WI38 (cell line): ENCODE measurements around the gene HSD17B7.
"Not testable (repeated sequence)": the region's sequence is repeated elsewhere in the genome, so short reads cannot be mapped to it uniquely, and the experiment has no call there.

ENCODE experiments used
- H3K4me3 ChIP-seq: 2 replicates; pipeline ENCODE4 v1.5.1; 2011; ENCODE audit warnings: low read depth, mild to moderate bottlenecking, control low read depth, low read length
- TF ChIP-seq, protein P1 (sequence below): IDR thresholded peaks from 2 replicates; pipeline ENCODE4 v1.5.1; 2012; ENCODE audit warnings: low read depth, mild to moderate bottlenecking, control low read depth, low read length

HSD17B7 gene, protein sequence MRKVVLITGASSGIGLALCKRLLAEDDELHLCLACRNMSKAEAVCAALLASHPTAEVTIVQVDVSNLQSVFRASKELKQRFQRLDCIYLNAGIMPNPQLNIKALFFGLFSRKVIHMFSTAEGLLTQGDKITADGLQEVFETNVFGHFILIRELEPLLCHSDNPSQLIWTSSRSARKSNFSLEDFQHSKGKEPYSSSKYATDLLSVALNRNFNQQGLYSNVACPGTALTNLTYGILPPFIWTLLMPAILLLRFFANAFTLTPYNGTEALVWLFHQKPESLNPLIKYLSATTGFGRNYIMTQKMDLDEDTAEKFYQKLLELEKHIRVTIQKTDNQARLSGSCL

GRCh38 chr1:162790303-162790984 is at the start of gene HSD17B7:
Gene HSD17B7 (plus strand): TSS chr1:162790702. CDS start chr1:162790801, 99 bp downstream.
- peak within 1 kb of the TSS; percentile 59 for H3K4me3 ChIP-seq

DNA sequence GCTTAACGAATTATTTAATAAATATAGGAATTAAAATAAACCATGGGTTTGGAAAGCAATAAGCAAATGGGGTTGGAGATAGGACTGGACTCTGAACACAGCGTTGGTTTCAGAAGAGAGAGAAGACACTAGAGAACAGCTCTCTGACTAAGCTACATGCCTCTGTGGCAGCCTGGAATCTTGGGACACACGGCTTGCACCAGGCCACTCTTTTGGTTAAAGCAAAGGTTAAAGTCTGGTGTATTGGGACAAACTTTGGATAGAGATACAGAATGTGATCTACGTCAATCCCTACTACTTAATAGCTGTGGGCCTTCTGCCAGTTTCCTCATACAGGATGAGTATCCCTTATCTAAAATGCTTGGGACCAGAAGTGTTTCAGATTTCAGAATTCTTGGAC is 49.7 kb upstream of the HSD17B7 start:
- H3K4me3 ChIP-seq, result no peak overlapping the region
- TF ChIP-seq, protein P1, sequence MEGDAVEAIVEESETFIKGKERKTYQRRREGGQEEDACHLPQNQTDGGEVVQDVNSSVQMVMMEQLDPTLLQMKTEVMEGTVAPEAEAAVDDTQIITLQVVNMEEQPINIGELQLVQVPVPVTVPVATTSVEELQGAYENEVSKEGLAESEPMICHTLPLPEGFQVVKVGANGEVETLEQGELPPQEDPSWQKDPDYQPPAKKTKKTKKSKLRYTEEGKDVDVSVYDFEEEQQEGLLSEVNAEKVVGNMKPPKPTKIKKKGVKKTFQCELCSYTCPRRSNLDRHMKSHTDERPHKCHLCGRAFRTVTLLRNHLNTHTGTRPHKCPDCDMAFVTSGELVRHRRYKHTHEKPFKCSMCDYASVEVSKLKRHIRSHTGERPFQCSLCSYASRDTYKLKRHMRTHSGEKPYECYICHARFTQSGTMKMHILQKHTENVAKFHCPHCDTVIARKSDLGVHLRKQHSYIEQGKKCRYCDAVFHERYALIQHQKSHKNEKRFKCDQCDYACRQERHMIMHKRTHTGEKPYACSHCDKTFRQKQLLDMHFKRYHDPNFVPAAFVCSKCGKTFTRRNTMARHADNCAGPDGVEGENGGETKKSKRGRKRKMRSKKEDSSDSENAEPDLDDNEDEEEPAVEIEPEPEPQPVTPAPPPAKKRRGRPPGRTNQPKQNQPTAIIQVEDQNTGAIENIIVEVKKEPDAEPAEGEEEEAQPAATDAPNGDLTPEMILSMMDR, result no peak

- TF ChIP-seq, protein P1, result no peak
- no peak overlapping the region for H3K4me3 ChIP-seq
Measured at GRCh38 chr1:162741574-162741973, 48.9 kb upstream of the HSD17B7 start.

GRCh38 chr1:162746264-162746942 is 44.1 kb upstream of the HSD17B7 start:
- H3K4me3 ChIP-seq, result not testable (repeated sequence)

GRCh38 chr1:162753001-162753658 is 37.4 kb upstream of the HSD17B7 start:
- no peak overlapping the region for H3K4me3 ChIP-seq
- TF ChIP-seq, protein P1, result no peak

DNA sequence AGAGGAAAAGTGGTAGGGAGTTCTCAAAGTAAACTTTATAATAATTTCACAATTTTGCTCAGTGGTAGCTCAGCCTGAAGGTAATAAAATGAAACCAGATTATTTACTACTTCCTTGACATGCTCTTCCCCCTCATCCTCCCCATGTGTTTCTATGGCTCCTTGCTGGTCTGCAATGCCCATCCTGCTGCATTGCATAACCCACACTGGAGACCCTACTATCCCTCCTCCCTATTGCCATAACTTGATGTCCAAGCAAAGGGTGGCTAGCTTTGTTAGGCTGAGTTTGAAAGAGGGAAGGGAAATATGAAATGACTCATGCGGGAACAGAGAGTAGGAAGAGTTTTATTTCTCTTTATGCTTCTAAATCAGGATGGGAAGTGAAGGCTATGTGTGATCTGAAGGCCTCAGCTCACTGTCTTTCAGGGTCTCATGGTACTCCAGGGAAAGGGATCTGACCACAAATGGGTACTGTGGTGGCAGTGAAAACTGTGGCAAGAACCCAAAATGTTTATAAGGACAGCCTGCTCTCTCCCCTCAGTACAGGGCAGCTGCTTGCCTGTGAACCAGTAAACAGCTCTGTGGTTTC is 36.4 kb upstream of the HSD17B7 start:
- H3K4me3 ChIP-seq, result no peak overlapping the region
- TF ChIP-seq, protein P1, result no peak

DNA sequence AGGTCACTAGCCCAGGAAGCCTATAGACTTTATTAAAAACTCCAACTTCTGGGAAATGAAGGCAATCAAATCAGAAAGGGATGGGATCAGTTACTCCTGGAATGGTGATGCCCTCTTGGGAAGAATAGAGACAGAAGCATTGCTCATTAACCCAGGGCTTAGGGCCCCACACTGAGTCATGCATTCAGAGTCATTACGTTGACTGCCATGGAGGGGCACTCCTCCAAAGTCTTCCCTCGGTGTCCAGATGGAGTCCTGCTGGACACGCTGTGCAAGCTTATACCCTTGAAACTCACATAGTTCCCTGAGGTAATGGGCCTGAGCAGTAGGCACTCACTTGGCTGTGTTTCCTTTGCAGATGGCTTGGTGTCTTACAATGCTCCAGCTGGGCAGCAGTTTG is 35.2 kb upstream of the HSD17B7 start:
- H3K4me3 ChIP-seq, result no peak overlapping the region

More for the DNA sequence above, 35.2 kb upstream of the HSD17B7 start:
- TF ChIP-seq, protein P1, result no peak
